ENCODE measurements around the gene AQP12A.
"Not testable (repeated sequence)": the region's sequence is repeated elsewhere in the genome, so short reads cannot be mapped to it uniquely, and the experiment has no call there.

The AQP12A gene

DNA sequence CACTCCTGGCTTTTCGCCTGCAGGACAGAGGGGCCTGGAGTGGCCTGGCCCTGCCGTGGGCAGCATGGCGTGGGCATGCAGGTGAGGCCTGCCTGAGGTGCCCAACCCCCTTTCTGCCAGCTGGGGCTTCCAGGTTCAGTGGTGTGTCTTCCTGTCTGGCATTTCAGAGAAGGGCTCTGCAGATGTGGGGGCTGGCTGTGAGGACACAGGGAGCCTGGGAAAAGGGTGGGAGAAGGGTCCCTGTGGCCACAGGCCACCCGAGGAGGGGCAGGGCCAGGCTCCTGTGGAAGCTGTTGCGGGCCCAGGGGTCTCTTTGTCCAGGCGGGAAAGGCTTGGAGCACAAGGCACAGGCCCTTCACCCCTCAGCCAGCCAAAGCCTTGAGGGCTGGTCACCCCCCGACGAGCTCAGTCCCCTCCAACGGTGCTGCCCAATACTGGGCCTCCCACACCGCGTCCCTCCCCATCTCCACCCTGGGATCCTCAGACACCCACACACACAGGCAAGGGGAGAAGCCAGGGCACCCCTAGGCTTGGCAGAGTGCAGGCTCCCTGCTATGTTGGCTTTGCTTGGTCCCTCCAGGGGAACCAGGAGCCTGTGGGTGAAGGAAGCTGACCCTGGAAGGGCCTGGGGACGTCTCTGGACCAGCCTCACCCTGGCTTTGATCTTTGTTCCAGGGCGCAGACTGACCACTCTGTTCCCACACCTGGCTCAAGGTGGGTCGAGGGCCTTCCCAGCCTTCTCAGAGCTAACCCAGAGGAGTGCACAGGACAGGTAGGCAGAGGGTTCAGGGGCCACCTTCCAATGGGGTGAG is 3.7 kb upstream of the AQP12A start:
- no peak for DNase-seq (ENCODE audit: low read depth in 2 of 2)

DNA sequence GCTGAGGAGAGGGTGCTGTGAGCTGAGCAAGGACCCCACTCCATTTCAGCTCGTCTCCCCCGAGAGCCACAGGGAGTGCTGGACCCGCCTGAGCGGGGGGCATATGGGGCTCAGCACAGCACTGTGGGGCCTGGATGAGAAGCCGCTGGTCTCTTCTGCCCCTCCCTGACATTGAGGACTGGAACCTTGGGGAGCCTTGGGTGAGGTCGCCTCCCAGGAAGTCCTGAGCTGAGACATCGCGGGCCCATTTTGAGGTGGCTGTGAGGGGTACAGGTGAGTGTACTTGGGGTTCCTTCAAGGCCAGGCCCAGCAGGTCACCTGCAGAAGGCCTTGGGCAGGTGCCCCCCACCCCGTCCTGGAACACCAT is 3.1 kb upstream of the AQP12A start:
- no peak for DNase-seq (ENCODE audit: low read depth in 2 of 2)

DNA sequence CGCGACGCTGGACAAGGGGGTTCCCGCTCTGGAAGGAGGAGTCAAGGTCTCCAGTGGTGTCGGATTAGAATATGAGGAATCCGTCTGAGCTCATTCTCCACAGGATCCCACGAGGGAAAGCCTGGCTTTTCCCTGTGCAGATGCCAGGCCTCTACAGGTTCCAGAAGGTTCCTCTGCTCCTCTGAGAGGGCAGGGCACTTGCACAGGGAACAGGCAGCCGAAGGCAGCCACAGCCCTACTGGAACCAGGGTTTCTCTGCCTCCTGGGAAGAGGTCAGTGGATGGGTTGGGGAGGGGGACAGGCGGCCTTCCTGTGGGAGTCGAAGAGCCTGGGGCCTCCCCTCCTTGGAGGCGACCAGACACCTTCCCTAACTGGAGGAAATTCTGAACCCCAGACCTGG is 1.7 kb upstream of the AQP12A start:
- no peak for DNase-seq (ENCODE audit: low read depth in 2 of 2)

DNA sequence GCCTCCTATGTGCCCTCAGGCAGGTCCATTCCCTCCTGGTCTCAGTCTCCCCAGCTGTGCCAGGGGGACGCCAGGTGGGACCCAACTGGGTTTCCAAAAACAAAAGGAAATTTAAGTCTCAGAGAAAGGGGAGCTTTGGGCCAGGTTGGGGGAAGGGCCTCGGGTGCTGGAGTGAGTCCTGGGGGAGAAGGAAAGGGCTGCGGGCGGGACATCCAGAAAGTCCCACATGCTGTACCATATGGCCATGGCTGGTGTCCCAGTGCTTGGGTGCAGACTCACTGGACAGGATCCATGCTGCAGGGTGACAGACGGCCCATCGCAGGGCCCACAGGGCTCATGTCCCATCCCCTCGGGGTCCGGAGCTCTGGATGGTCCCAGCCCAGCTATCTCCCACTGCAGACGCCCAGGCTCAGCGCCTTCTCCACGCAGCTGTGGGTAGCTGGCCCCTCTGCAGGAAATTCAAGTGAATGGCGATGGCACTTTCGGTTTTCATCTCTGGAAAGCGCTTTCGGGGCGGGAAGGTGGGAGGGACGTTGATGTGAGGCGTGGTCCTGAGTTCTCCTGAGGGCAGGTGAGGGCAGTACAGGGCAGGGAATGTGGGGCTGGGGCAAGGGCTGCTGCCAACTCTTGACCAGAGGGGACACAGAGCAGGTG is 1.1 kb upstream of the AQP12A start:
- DNase-seq (ENCODE audit: low read depth in 2 of 2), result not testable (repeated sequence)

DNA sequence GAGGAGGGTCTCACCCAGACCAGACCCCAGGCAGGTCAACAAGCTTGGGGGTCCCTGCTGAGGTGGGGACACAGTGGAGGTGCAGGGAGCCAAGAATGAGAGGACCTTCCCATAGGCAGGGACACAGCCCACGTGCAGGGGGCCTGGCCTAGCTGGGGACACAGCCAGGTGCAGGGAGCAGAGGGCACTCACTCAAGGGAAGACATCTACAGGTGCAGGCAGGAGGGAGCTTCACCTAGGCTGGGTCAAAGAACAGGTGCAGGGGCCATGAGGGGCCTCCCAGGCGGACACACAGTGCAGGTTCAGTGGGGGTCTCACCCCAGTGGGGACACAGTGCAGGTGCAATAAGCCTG is 615 bp upstream of the AQP12A start:
- DNase-seq (ENCODE audit: low read depth in 2 of 2), result not testable (repeated sequence)

DNA sequence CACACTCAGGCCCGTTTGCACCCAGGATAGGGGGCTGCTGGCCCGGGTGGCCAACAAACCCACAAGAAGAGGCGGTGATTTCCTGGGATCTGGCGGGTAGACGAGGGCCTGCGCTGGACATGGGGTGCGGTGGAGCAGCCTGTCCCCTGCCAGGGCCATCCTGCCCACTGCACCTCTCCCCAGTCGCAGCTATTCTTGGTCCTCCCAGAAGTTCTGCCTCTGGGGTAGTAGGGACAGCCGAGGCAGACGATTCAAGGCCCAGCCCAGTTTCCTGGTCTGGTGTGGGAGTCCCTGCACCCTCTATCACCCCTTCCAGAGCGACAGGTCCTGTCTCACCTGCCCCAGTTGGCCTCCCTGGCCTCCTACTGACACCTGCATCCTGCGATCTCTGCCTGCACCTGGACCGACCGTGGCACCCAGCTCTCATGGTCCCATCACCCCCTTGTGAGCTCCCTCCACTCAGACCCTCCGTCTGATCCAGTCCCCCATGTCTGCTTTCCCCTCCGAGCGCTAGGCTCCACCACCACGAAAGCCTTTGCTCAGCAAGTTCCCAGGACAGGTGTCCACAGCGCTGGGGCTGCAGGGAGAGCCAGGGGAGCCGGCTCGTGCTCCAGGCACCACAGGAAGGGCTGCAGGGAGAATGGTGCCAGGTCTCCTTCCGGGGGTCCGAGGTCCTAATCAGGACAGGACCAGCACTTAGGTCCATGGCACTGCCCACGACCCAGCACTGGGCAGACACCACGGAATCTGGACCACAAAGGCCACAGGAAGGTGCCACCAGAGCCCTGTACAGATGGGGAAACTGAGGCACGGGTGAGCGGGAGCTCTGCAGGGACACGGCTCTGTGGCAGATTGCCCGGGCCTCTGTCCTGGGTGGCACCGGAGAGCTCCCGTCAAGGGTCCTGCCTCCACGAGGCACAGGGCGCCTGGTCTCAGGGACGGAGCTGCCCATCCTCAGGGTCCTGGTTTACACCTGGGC is 1.2 kb downstream of the AQP12A start:
- not testable (repeated sequence) for DNase-seq (ENCODE audit: low read depth in 2 of 2)

DNA sequence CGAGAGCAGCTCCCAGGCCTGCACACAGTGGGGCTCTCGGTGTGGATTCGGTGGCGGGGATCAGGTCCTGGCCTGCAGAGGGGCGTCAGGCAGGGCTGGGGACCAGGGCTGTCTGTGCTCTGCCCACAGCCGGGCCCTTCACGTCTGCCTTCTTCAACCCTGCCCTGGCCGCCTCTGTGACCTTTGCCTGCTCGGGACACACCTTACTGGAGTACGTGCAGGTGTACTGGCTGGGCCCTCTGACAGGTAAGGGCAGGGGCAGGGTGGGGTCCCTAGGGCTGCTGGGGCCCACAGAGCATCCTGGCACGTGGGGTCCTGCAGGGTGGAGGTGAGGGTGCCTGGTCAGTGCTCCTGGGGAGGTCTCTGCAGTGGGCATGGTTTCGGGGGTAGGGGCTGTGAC is 2.6 kb downstream of the AQP12A start:
- DNase-seq (ENCODE audit: low read depth in 2 of 2), result not testable (repeated sequence)

DNA sequence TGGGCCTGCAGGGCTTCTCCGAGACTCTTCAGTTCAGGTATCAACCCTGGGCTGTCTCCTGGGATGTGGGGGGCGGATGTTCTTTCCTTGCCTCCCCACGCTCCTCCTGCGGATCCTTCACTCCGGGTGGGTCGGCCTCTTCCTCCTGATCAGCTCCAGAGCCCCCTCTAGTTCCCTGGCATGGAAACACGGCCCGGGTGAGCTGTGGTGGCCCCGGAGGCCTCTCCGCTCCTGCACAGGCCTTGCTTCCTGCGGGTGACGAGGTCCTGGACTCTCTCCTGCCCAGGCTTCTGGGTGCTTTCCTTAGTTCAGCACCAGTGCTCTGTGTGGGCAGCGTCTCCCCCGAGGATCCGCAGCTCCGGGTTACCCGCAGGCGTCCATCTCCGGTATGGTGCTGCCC is 3.9 kb downstream of the AQP12A start:
- not testable (repeated sequence) for DNase-seq (ENCODE audit: low read depth in 2 of 2)

DNA sequence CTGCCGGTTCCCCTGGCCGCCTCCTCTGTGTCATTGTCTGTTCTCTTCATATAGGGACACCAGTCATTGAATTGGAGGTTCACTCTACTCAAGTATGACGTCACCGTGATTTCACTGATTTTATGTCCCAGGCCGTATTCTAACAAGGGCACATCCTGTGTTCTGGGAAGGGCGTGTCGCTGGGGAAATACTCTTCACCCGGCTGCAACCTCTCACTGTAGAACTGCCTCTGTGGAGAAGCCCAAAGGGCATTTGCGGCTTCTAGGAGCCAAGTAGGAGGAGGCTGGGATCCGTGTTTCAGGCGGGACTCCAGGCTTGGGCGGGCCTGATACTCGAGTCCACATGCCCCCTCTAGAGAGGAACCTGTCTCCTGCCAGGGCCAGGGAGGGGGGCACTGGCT is 4.8 kb downstream of the AQP12A start:
- DNase-seq (ENCODE audit: low read depth in 2 of 2), result not testable (repeated sequence)

DNA sequence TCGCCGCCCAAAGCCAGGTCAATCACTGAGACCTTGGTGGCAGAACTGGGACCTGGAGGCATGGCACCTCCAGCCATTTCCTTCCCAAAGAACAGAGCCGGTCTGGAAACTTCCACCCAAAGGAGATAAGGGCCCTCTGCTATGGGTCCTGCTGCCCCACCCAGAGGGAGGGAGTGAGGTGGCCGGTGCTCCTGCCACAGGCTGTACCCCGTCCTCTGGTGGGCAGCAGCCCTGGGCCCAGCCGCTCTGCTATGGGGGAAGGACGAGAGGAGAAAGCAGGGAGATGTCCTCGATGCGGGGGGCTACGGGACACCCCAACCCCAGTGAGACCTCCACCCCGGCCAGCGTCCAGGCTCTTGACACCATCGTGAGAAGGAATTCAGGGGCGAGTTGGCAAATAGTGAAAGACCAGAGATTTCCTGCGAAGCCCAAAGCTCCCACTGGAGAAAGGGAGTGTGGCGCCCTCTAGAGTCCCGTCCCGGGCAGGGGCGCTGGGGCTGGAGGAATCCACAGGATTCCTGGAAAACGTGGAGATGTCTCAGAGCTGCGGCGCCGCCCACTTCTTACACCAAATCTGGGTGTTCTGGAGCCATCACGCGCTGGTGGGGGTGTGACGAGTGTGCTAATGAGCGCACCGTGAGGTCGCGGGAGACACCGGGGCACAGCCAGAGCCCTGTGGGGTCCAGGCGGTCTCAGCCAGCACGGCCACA is 7.3 kb downstream of the AQP12A start:
- not testable (repeated sequence) for DNase-seq (ENCODE audit: low read depth in 2 of 2)

DNA sequence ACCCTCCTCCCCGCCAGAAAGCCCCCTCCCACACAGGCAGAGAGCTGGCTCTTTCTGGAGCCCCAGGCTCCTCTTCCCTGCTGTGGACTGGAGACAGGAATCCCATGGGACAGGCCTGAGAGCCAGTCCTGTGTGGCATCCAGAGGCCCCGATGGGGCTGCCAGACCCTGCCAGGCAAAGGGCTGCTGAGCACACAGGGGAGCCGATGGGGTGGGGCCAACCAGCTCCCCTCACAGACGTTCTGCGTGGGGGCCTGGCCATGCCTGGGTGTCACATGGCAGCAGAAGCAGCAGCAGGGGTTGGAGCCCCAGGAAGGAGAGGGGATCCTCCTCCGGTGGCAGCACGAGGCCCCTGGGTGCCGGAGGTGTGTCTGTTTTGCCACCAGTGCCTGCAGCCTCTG is 8.2 kb downstream of the AQP12A start:
- not testable (repeated sequence) for DNase-seq (ENCODE audit: low read depth in 2 of 2)

DNA sequence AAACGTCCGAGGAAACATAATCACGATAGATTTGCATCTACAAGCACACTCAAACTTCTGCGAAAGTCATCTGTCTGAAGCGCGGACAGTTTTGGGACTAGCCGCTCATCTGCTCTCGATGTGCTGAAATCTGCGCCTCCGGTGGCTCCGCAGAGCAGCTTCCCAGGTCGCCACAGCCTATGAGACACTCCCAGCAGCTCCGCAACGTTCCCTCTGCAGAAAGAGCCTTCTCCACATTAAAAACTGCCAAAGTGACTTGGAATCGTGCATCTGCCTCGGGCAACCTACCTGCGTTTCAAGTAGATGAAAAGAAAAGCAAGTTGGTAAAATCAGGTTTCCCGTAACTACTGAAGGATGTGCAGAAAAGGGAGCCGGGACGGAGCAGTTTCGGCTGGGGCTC is 8.9 kb downstream of the AQP12A start:
- not testable (repeated sequence) for DNase-seq (ENCODE audit: low read depth in 2 of 2)

DNA sequence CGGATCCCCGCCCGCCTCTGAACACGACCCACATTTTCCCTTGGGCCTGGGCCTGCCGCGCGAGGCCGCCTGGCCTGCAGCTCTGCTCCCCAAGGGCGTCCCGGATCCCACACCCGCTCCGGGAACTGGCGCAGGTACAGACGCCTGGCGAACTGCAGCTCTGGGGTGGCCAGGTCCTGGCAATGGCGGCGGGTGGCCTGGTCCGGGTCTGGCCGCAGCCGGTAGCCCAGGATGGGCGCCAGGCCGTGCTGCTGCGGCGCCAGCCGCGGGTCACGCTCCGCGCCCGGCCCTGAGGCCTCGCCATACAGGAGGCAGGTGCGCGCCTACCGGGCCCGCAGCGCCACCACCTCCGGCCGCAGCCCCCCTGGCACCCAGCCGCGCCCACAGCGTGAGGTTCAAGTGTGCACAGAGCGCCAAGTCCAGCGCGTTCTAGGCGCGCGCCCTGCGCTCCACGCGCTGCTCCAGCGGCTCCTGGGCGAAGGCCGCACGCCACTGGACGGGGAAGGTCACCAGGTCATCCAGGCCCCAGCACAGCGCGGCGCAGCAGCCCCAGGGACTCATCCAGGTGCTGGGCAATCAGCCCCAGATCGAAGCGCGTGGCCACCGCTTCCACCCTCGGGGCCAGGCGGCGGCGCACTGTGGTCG is 9.5 kb downstream of the AQP12A start:
- DNase-seq (ENCODE audit: low read depth in 2 of 2), result no peak

DNA sequence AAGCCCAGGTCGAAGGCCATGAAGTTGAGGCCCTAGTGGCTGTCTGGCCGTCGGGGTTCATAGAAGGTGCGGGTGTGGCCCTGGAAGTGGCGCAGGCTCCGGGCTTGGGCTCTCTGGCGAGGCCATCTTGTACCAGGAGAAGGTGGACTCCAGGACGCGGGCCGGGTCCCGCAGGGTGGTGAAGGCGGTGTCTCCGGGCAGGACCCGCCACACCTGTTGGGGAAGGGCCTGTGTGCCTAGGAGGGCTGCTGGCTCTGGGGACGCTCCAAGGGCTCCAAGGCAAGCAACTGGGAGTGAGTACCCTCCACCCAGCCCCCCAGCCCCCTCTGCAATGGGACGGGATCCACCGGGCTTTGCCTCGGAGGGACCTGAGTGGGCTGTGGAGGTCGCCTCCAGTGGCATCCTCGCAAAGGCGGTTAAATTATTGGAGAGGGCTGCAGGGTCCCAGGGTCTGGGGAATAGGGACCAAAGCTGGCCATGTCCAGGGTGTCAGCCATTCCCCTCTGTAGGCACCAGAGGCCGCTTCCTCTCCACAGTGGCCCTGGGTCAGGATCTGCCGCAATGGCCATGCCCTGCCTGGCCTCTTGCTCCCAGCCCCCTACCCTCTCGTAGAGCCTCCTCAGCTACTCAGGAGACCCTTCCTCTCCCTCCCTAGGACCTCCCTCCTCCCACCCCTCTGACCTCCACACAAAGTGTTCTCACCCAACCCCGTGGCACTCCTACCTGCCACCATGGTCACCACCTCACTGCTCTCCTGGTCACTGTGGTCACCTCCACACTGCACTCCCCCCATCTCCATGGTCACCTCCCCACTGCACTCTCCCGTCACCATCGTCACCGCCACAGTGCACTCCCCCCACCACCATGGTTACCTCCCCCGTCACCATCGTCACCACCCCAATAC is 10.3 kb downstream of the AQP12A start:
- no peak for DNase-seq (ENCODE audit: low read depth in 2 of 2)

DNA sequence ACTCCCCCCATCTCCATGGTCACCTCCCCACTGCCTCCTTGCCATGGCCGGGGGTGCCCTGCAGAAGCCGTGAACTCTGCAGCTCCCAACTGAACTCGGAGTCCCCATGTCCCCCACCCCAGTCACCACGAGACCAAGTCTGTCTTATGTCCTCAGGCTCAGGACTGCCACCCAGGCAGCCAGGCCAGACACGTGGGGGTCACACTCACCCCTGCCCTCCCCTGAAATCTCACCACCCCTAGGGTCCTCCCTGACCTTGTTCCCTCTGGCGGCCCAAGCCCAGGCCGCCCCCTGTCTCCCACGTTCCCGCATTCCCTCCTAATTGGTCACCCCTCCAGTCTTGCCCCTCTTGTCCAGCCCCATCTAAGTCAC is 11.0 kb downstream of the AQP12A start:
- no peak for DNase-seq (ENCODE audit: low read depth in 2 of 2)

DNA sequence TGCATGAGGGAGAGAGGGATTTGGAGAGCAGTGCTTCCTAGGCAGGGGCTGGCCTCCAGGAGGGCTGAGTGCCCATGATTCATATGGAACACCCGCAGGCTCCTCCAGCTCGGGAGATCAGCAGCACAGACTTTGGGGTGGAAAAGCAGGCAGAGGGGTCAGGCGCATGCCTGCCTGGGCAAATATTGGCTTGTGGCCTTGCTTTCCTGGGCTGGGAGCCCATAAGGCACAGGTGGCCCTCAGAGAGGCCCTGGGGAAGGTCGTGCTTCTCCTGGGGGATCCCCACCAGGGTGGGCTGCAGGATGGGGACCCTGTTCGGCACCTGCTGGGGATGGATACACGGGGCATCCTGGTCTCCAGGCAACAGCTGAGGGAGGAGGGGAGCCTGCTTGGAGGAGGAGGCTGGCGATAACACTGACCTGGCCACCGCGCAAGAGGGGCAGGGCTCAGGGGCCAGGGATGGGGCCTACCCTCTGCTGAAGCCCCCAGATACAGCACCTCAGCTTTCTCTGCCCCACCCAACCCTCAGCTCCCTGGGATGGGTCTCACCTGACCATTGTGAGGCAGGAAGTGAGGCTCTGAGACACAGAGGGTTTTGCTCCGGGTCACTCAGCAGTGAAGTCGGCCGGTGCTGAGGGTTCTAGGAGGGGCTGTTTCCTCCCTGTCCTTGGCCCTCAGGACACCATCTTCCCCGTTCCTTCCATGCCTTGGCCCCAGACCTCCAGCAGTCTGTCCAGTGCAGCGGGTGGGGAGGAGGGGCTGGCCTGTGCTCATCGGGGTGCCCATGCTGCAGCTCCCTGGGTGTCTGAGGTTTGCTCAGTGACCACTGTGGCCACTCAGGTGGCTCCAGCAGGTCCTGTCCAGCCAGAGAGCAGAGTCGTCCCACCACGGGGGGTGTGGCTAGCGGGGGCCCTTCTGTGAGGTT is 12.0 kb downstream of the AQP12A start:
- no peak for DNase-seq (ENCODE audit: low read depth in 2 of 2)

DNA sequence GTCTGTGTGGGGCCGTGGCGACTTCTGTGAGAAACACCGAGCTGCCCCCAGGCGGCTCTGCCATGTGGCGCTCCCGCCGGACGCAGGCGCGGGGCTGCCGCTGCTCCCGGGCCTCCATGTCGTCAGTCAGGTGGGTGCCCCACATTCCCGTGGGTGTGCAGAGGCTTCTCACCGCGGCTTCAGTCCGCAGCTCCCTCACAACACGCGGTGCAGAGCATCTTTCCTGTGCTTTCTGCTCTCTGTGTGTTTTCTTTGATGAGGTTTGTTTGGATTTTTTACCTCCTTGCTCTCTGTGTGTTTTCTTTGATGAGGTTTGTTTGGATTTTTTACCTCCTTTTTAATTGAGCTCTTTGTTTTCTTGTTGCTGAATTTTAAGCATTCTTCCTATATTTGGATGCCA is 13.0 kb downstream of the AQP12A start:
- no peak for DNase-seq (ENCODE audit: low read depth in 2 of 2)

DNA sequence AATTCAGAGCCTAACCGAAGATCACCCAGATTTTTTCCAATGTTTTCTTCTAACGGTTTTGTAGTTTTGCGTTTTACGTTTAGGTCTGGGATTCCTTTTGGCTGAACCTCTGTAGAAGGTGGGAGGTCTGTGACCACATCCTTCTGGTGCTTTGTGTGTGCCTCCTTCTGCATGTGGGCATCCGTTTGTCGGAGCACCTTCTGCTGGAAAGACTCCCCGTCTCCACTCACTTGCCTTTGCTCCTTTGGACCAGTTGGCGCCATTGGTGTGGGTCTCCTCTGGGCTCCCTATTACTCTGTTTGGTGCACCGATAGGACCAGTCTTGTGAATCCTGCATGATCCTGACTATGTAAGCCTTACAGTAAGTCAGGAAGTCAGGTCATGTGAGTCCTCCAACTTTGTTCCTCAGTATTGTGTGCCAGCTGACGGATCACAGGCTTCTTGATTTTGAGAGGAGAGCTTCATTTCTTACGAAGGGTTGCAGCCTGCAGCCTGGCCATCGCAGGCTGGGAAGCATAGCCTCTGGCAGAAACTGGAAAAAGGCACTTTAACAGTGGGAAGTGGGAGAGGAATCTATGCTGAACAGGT is 13.6 kb downstream of the AQP12A start:
- DNase-seq (ENCODE audit: low read depth in 2 of 2), result no peak
